H54 (cell line): Measurements from ENCODE around the gene KIDINS220.

ENCODE experiments used
- DNase-seq: peaks from one replicate; pipeline ENCODE4 v3.0.0; 2011; ENCODE audit warnings: low spot score, mixed read lengths; ENCODE audit not compliant: insufficient read length
- FAIRE-seq: peaks from 3 replicates; lab custom pipeline; 2011; peaks lifted over from hg19 to GRCh38; lab: Jason Lieb, UNC
- POLR2A ChIP-seq: IDR thresholded peaks from 2 replicates; pipeline ENCODE4 v1.6.1; 2011; ENCODE audit warnings: low read depth, mild to moderate bottlenecking, low read length

Gene KIDINS220

GRCh38 chr2:8861797-8862196 is 24.4 kb upstream of the KIDINS220 start:
- FAIRE-seq, result no peak
- no peak for DNase-seq
- TF ChIP-seq POLR2A, result no peak

GRCh38 chr2:8860239-8860638 is 22.8 kb upstream of the KIDINS220 start:
- no peak for TF ChIP-seq POLR2A
- FAIRE-seq, result no peak

GRCh38 chr2:8858910-8859309 is 21.5 kb upstream of the KIDINS220 start:
- no peak for FAIRE-seq
- no peak for DNase-seq
- no peak for TF ChIP-seq POLR2A

More at GRCh38 chr2:8860239-8860638, 22.8 kb upstream of the KIDINS220 start:
- DNase-seq, result no peak

- TF ChIP-seq POLR2A, result no peak
- FAIRE-seq (no peak), DNase-seq (no peak)
Measured at GRCh38 chr2:8858264-8858663, 20.9 kb upstream of the KIDINS220 start.

- FAIRE-seq (no peak), DNase-seq (no peak)
- TF ChIP-seq POLR2A, result no peak
Measured at GRCh38 chr2:8857709-8858108, 20.3 kb upstream of the KIDINS220 start.

- TF ChIP-seq POLR2A, result no peak
- DNase-seq (no peak), FAIRE-seq (no peak)
Measured at GRCh38 chr2:8856176-8856575, 18.8 kb upstream of the KIDINS220 start.

GRCh38 chr2:8855010-8855409 is 17.6 kb upstream of the KIDINS220 start:
- TF ChIP-seq POLR2A, result no peak
- no peak for FAIRE-seq
- DNase-seq, result no peak

- TF ChIP-seq POLR2A, result no peak
- DNase-seq (no peak), FAIRE-seq (no peak)
Measured at GRCh38 chr2:8853426-8853825, 16.0 kb upstream of the KIDINS220 start.

- TF ChIP-seq POLR2A, result no peak
- DNase-seq, result no peak
- FAIRE-seq, result no peak
Measured at GRCh38 chr2:8851811-8852560, 14.6 kb upstream of the KIDINS220 start.

- no peak for TF ChIP-seq POLR2A
- no peak for FAIRE-seq
- DNase-seq, result no peak
Measured at GRCh38 chr2:8850845-8851487, 13.6 kb upstream of the KIDINS220 start.

GRCh38 chr2:8849327-8849726 is 11.9 kb upstream of the KIDINS220 start:
- TF ChIP-seq POLR2A, result no peak
- no peak for FAIRE-seq
- DNase-seq, result no peak

GRCh38 chr2:8848328-8849100 is 11.1 kb upstream of the KIDINS220 start:
- FAIRE-seq (no peak), DNase-seq (no peak)
- no peak for TF ChIP-seq POLR2A

GRCh38 chr2:8847400-8847799 is 10.0 kb upstream of the KIDINS220 start:
- TF ChIP-seq POLR2A, result no peak
- DNase-seq, result no peak
- FAIRE-seq, result no peak

GRCh38 chr2:8841932-8842331 is 4.5 kb upstream of the KIDINS220 start:
- no peak for TF ChIP-seq POLR2A
- no peak for FAIRE-seq
- DNase-seq, result no peak
